ENCODE results near the gene WFIKKN2.
A peak's percentile ranks its signal among the peaks of the same experiment; 100 is the strongest.
"Not testable (repeated sequence)": the region's sequence is repeated elsewhere in the genome, so short reads cannot be mapped to it uniquely, and the experiment has no call there.

Gene WFIKKN2, protein sequence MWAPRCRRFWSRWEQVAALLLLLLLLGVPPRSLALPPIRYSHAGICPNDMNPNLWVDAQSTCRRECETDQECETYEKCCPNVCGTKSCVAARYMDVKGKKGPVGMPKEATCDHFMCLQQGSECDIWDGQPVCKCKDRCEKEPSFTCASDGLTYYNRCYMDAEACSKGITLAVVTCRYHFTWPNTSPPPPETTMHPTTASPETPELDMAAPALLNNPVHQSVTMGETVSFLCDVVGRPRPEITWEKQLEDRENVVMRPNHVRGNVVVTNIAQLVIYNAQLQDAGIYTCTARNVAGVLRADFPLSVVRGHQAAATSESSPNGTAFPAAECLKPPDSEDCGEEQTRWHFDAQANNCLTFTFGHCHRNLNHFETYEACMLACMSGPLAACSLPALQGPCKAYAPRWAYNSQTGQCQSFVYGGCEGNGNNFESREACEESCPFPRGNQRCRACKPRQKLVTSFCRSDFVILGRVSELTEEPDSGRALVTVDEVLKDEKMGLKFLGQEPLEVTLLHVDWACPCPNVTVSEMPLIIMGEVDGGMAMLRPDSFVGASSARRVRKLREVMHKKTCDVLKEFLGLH

DNA sequence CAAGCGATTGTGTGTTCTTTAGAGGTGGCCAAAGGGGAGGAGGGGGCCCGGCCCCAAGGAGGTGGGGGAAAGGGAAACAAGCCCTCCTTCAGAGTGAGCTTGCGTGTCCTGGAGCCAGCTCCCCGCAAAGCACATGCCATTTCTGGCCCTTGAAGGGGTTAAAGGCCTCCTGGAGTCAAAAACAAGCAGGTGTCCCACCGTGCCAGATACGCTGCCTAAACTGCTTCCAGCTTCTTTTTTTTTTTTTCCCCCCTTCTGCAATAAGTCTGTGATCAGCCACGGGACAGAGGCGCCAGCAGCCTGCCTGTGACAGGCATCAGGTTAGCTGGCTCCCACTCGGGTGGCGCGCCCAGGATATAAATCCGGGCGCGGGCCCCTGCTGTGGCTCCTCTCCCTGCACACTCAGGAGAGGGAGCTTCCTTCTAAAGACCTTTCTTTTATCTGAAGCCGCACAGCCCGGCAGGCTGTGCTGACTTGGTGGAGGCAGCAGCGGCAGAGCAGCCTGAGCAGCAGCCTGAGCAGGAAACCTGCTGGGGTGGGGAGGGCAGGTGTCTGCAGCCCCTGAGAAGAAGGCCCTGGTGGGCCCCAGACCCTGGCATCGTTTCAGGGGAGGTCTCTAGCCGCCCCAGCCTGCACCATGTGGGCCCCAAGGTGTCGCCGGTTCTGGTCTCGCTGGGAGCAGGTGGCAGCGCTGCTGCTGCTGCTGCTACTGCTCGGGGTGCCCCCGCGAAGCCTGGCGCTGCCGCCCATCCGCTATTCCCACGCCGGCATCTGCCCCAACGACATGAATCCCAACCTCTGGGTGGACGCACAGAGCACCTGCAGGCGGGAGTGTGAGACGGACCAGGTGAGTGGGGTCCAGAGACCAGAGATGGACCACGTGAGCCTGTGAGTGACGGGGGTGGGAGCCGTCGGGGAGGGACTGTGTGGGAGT lies at the start of gene WFIKKN2:
Gene WFIKKN2, plus strand, starts transcription at position 286 of the 934 bp plus-strand sequence. Its CDS starts 352 bp downstream, at position 638.
- no peak for DNase-seq

DNA sequence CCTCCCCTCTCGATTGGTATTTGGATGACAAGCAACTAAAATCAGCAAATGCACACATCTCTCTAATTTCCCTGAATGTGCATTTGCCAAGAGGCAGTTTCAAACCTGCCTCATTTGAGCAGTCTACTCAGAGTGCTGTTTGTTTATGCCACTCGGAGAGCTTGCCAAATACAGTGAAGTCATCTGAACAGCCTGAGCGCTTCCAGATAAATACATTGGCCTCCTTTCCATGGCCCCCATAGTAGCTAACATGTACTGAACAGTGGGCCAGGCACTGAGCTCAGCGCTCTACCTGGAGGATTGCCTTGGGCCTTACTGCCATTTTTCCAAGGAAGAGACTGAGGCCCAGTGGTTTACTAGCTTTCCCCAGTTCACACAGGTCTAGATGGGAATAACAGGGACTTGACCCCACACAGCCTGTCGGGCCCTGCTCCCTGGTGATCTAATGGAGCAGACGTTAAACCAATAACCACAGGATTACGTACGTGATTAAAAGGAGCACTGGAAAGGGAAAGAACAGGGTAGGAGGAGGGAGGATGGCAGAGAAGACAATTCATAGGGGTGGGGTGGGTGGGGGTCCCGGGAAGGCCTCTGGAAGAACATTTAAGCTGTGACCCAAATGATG lies 49.3 kb upstream of the WFIKKN2 start:
- DNase-seq: peak; percentile 97

DNA sequence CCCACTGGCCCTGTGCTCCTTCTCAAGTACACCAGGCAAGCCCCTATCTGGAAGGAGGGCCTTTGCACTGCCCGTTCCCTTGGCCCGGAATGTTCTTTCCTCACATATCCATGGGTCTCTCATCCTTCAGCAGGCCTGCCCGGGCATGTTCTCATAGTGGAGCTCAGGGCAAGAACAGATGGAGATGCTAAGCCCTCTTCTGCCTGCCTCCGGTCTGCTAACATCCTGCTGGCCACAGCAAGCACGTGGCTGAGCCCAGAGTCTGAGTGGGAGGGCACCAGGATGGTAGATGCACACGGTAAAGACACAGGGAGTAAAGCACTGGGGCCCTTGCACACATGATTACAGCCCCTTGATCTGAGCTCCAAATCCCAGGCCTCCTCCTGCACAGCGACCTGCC lies 48.3 kb upstream of the WFIKKN2 start:
- peak; percentile 91 for DNase-seq

DNA sequence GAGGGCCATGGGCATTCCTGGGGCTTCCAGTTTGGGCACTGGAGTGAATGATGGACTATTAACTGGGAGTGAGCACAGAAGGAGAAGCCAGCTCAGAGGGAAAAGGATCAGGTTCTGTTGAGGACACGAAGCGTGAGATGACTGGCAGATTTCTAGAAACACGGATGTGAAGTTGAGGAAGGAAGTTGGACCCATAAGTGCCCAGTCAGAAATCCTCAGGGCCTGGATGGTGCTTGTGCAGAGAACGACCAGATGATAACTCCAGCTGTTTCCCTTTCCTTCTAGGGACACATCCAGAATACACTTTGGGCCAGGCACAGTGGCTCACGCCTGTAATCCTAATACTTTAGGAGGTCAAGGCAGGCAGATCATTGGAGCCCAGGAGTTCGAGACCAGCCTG lies 44.8 kb upstream of the WFIKKN2 start:
- no peak for DNase-seq

DNA sequence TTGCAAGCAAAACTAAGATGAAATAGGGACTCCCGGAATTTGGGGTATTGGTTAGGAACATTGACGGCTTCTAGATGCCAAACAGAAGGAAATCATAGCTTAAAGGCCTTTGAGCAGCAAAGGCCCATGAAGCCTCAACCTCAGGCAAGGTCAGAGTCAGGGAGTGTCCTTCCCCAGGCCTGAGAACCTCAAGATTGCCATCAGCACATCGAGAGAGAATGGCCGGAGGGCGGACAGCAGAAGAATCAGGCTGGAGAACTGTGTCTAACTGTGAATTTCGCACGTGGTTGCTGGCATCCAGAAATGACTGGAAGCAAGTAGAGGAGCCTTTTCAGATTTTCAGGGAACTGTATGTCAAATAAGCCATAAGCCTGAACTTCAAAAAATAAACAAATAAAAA lies 43.3 kb upstream of the WFIKKN2 start:
- DNase-seq: no peak

DNA sequence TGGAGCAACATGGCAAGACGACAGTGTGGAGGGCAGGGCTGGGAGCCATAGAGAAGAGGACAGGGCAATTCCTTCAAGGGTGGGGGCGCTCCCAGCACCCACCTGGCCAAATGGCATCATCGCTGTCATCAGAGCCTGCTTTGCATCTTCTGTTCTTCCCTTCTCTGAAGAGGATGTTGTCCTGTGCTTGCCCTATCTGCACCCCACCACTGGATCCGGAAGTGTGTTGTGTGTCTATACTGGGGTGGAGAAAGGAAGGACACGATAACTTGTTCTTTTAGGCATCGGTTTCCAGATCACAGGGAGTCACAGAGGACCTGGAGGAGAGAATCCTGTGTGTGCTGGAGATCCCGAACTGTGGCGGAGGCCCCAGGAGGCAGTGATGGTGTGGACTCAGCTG lies 42.4 kb upstream of the WFIKKN2 start:
- DNase-seq: no peak

DNA sequence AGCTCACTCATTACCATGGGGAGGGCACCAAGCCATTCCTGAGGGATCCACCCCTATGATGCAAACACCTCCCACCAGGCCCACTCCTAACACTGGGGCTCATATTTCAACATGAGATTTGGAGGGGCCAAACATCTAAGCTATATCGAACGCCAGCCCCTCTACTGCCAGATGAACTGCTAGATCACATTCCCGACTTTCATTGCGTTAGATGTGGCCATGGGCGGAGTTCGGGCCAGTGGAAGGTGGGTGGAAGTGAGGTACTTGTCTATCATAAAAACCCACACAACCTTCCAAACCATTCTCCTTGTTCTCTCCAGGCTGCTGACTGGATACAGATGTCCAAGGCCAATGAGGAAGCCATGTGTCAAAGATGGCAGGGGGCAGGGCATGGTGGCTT lies 41.0 kb upstream of the WFIKKN2 start:
- DNase-seq: no peak

DNA sequence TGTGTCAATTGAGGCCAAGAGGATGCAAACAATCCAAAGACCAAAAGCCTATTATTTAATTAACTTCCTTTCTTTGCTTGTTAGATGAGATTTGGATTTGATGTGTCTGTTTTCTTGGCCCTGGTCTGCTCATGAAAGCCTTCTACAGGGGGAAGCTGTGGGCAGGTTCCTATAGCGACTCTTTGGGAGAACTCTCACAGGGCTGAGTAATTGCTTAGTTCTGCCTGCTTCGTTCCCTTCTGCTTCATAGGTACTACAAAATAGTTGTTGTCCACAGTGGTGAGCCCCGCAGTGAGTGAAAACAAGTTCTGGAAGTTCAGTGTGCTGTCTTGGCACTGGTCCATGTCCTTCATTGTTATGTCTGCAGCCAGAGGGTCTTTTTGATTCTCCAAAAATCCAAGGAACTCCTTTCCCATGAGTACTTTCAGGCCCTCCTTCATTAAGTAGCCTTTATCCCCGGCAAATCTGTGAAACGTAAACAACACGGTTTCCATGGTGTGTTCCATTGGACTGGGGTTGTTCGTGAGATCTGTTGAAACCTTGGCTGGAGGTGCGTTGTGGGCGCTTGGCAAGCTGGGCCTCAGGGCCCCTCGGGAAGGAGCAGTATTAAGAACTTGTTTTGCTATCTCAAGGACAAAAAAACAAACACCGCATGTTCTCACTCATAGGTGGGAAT lies 38.1 kb upstream of the WFIKKN2 start:
- DNase-seq: no peak

DNA sequence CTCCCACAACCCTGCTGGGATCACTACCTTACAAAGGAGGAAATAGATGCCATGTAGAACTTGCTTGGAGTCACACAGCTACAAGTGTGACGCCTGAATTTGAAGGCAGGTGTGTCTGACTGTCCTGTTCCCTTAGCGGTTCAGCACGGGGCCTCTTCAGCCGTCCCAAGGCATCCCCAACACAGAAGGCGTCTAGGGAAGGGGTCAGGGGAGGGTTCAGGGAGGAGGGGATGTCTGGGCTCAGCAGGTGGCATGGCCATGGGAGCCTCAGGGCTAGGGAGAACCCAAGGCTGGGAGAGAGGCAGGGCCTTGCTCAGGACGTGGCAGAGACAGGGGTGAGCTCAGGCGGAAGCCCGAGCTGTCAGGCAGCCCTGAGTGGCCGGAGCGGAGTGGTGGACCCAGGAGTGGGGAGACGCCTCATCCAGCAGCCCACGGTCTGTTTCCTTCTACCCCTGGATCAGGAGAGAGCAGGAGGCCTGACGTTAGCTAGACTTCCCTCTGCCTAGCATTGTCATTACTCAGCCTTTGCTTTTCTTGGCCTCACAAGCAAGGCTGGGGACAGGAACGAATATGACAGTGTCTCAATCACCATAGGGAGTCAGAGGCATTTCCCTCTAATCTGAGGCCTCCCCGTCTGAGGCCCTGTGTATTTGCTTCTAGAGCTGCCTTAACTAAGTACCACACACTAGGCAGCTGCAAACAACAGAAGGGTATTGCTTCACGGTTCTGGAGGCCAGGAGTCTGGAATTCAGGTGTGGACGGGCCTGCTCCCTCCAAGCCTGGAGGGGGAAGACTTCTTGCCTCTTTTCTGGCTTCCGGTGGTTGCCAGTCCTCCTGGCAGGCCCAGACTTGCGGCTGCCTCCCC lies 36.7 kb upstream of the WFIKKN2 start:
- no peak for DNase-seq

DNA sequence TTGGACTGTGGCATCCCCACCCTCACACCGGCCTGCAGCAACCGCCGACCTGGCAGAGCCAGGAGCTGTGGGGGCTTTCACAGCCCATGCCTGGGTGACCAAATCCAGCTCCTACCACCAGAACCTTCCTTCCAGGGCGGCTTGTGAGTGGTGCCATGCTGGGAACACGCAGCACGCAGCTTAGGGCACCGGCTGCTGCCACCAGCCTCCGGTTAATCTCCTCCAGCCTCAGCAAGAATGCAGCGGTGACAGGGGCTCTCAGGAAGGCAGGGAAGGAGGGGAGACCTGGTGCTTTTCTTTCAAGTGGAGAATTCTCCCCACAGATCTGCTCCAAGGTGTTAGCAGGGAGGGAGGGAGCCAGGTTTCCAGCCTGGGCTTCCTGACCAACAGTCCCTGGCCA lies 35.8 kb upstream of the WFIKKN2 start:
- no peak for DNase-seq

DNA sequence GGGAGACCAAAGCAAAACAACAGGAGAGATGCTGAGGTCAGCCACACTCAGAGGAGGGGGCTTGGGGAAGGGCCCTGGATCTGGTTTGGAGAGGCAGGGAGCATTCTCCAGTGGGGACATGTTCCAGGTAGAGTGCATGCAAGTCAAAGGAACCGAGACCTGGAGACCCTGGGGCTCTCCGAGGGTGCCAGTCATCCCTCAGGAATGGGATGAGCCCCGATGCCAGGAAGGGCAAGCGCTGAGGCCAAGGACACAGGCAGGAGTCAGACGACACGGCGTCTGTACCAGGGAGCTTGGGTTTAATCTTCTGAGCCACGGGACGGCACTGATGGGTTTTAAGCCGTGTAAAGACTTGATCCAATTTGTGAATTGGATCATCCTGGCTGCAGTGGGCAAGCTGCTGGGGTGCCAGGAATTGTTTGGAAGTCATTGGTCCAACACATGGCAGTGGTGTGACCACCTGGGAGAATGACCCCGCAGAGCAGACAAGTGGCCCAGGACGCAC lies 35.1 kb upstream of the WFIKKN2 start:
- DNase-seq: no peak

DNA sequence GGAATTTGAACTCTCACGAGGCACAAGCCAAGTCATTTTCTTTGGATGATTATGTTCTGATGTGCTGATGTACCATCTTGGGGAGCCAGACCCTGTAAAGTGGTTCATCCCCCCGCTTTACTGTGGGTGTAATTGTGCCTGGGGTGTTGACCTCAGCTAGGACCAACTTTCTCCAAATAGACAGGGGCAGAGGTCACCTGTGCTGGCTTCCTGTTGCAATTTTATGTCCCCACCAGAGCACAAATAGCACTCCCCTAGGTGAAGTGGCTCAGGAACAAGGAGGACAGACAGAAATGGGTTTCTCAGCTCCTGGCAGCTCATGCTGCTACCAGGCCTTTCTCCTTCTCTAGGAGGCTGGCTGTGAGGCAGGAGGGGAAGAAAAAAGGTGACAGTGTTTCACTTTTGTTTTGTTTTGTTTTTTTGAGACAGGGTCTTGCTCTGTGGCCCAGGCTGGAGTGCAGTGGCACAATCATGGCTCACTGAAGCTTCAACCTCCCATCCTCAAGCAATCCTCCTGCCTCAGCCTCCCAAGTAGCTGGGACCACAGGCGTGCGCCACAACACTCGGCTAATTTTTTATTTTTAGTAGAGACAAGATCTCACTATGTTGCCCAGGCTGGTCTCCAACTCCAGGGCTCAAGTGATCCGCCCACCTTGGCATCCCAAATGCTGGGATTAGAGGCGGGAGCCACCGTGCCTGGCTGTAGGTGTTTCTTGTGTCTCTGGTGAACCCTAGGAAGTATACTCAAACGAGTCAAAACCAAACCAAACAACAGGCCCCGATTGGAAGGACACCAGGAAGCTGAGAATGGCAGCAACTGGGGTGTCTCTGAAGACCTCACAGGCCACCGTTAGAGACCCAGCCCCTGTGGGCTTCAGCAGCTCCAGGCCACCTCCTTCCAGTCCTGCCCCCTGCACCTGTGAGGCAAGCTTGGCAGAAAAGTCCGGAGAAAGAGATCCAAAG lies 32.5 kb upstream of the WFIKKN2 start:
- DNase-seq: no peak

DNA sequence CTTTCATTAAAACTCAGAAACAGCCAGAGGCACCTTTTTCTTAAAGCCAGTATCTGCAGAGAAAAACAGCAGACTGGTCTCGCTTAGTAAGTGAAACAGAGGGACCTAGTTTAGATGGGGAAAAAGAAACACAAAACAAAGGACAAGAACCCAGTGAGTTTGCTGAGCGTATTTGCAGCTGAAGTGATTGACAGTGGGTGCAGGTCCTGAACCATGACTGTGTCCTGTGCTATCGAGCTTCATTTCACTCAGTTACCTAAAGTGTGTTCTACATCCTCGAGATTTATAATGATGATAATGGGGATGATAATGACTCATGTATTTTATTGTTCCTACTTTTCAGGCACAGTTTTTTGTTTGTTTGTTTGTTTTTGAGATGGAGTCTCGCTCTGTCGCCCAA lies 31.7 kb upstream of the WFIKKN2 start:
- DNase-seq: no peak

DNA sequence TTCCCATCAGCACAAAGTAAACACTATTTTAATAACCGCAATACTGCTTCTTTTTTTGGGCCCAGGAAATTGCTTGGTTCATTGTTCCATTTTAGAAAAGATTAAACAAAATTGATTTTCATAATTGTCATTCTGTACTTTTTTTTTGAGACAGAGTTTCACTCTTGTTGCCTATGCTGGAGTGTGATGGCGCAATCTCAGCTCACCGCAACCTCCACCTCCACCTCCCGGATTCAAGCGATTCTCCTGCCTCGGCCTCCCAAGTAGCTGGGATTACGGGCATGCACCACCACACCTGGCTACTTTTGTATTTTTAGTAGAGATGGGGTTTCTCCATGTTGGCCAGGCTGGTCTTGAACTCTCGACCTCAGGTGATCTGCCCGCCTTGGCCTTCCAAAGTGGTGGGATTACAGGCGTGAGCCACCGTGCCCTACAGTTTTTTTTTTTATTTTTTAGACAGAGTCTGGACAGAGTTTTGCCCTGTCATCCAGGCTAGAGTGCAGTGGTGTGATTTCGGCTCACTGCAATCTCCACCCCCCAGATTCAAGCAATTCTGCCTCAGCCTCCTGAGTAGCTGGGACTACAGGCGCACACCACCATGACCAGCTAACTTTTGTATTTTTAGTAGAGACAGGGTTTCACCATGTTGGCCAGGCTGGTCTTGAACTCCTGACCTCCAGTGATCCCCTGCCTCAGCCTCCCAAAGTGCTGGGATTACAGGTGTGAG lies 30.5 kb upstream of the WFIKKN2 start:
- DNase-seq: not testable (repeated sequence)

DNA sequence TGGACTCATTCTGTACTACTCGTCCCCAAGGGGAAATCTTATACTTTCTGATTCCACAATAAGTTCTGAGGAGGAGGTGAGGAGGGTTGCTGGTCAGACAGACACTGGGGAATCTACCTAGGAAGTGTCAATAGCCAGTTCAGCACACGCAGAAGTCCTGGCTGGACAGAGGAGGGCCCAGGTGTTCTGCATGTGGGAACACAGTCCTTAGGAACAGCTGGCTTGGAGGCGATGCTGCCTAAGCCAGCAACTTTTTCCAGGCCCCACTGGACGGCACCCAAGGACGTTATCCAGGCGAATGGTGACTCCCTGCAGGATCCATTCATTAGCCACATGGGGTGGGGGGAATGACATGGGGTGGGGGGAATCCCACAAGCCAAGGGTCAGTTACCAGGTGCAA lies 29.9 kb upstream of the WFIKKN2 start:
- DNase-seq: no peak

DNA sequence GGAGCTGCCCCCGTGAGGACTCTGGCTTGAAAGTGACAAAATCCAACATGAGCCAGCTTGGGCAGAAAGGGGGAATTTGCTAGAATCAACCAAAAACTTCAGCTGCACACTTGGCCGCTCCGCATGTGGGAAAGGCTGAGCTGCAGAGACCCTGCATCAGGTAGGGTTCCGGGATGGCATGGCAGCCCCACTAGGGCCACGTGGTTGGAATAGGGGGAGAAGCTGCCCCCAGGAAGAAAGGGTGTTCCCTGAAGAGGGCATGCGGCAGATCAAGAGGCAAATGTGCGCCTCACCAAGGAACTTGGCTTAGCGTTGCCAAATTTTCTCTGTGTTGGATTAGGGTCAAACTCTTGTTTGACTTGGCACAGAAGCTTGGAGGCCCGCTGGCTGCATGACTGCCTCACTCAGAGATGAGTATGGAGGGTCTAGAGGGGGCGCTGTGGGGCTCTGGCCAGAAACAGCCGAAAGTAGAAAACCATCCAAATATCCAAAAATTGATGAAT lies 29.2 kb upstream of the WFIKKN2 start:
- peak; percentile 54 for DNase-seq

DNA sequence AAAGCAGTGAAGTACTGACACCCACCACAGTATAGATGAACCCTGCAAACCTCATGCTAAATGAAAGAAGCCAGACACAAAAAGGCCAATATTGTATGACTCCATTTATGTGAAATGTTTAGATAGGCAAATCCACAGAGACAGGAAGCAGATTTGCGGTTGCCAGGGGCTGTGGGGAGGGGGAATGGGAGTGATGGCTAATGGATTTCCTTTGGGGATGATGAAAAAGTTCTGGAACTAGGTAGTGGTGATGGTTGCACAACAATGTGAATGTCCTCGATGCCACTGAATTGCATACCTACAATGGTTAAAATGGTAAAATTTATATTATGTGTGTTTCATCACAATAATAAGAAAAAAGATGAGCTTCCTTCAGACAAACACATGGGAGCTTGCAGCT lies 28.4 kb upstream of the WFIKKN2 start:
- DNase-seq: no peak

DNA sequence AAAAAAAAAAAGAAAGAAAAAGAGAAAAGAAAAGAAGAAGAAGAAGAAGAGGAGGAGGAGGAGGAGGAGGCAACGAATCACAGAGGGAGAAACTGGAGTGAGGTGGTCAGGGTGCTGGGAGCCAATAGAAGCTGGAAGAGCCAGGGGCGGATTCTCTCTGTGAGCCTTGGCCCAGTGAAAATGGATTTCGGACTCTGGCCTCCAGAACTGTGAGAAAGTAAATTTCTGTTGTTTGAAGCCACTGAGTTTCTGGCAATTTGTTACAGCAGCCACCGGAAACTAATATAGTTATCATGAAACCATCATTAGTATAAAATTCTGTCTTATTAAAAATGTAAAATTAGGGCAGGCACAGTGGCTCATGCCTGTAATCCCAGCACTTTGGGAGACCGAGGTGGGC lies 27.7 kb upstream of the WFIKKN2 start:
- no peak for DNase-seq

DNA sequence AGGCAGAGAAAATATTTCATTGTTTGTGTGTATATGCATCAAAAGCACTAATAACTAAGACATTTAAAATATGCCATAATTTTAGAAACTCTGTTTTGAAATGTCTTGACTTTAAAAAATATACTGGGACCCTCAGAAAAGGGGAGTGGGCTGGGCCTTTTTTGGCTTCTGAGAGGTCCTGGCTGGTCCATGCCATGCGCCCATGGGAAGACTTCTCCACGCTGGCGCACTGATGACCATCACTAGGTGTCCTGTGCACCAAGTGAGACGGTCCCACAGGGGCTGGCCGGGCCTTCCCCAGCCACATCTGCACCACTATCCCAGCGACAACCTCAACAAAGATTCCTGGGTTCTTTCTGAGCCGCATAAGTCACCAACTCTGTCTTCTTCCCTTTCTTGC lies 27.0 kb upstream of the WFIKKN2 start:
- DNase-seq: no peak

All from NCI-H446 treated with DMSO at 0.1 percent for 48 hours (cell line).